ENCODE results near the gene ZNF71.
"Not testable (repeated sequence)": the region's sequence is repeated elsewhere in the genome, so short reads cannot be mapped to it uniquely, and the experiment has no call there.

The ZNF71 gene

GRCh38 chr19:56623006-56623405 is 27.9 kb downstream of the ZNF71 start:
- DNase-seq, result no peak

GRCh38 chr19:56625708-56626107 is 30.6 kb downstream of the ZNF71 start:
- no peak for DNase-seq

GRCh38 chr19:56633021-56633420 is 37.9 kb downstream of the ZNF71 start:
- DNase-seq, result no peak

DNA sequence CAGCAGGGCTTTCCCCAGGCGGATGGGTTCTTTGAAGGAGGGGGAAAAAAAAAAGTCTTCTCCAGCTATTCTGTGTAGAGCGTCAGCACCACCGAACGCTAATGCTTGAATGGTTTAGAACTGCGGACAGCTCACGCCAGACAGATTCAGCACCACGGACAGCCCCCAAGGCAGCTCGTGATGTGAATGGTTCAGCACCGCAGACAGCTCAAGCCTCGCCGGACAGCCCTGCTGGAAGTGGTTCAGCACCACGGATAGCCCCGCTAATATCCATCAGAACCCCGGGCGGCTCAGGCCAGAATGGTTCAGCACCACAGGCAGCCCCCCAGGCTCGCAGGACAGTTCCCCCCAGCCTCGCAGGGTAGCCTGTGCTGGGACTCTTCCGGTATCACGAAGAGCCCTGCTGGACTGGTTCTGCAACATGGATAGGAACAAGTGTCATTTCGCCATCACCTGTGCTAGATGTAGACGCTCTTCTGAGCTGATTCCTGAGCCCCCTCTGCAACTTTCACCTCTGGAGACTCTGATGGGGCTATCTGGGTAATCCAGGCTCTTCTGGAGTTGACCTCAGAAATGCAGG is 43.0 kb downstream of the ZNF71 start:
- no peak for DNase-seq

- no peak for DNase-seq
These were observed 44.1 kb downstream of the ZNF71 start for GRCh38 chr19:56639217-56639616.

DNA sequence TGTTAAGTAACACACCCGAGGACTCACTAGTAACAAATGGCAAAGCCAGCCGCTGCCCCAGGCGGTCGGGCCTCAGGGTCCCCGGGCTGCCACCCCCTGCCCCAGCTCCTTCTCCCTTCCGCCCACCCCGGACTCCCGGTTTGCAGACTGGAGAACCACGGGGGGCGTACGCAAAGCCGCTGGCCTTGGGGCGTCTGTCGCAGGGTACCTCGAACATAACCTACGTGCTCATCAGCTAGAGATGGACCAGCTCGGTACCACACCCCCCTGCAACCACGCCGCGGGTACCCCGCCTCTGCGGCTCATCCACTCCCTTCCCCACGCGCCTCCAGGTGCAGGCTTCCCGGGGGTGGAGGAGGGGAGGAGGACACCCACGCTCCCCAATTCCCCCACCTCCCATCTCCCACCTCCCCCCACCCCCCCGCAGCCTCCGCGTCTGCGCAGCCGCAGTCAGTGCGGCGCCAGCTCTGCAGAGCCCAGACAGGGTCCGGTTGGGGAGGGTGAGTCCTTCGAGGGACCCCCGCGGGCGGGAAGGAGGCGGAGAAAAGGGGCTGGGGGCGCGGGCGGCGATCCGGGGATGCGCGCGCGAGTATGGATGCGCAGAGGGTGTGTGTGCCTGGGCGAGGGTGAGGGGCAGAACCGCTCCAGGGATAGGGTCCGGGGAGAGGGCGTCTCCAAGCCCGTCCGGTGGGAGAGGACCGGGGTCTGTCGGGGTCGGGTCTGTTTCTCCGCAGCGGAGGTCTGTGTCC is 47.8 kb downstream of the ZNF71 start, which contains the start of gene SMIM17:
TSS of gene SMIM17 (plus strand) at position 449 of the 749 bp plus-strand sequence. CDS start 2,509 bp downstream, outside the sequence.
- DNase-seq, result no peak

GRCh38 chr19:56643460-56643955 is 48.4 kb downstream of the ZNF71 start:
- DNase-seq, result no peak

DNA sequence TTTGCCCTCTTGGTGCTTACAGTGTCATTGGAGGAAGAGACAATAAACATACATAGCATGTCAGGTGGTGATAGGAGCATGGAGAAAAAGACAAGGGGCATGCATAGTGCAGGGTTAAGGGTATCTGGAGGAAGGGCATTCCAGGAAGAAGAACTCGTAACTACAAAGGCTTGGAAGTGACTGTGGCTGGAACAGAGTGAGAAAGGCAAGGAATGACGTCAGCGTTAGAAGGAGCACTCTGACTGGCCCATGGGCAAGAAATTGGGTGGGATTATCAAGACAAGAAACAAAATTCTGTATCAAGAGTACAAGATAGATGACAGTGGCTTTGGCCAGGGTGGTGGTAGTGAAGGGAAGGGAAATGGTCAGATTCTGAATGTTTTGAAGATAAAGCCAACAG is 59.0 kb downstream of the ZNF71 start:
- DNase-seq, result no peak

- no peak for DNase-seq
These were observed 65.4 kb downstream of the ZNF71 start for GRCh38 chr19:56660381-56661107.

DNA sequence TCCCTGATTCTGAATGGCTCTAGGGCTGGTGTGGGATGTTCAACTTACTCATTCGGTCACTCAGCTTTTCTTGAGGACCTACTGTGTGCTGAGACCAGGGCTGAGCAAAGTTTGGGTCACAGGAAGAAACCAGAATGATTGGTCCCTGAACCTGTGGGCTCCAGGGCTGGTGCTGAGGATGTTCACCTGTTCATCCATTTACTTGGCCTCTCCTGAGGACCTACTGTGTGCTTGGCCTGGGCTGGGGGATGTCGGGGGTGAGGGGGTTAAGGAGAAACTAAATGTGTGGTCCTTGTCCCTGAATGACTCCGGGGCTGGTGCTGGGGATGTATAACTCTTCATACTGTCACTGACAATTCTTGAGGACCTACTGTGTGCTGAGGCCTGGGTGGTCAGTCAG is 66.1 kb downstream of the ZNF71 start:
- no peak for DNase-seq

- no peak for DNase-seq
These were observed 68.9 kb downstream of the ZNF71 start for GRCh38 chr19:56663931-56664500.

DNA sequence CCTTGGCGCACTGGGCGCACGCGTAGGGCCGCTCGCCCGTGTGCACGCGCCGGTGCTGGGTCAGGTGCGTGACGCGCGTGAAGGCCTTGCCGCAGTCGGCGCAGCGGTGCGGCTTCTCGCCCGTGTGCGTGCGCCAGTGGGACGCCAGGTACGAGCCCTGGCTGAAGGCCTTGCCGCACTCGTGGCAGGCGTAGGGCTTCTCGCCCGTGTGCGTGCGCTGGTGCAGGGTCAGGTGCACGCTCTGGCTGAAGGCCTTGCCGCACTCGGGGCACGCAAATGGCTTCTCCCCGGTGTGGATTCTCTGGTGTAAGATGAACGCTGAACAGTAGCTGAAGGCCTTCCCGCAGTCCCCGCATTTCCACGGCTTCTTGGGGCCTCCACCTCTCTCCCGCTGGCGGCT is 69.4 kb downstream of the ZNF71 start:
- DNase-seq, result no peak

DNA sequence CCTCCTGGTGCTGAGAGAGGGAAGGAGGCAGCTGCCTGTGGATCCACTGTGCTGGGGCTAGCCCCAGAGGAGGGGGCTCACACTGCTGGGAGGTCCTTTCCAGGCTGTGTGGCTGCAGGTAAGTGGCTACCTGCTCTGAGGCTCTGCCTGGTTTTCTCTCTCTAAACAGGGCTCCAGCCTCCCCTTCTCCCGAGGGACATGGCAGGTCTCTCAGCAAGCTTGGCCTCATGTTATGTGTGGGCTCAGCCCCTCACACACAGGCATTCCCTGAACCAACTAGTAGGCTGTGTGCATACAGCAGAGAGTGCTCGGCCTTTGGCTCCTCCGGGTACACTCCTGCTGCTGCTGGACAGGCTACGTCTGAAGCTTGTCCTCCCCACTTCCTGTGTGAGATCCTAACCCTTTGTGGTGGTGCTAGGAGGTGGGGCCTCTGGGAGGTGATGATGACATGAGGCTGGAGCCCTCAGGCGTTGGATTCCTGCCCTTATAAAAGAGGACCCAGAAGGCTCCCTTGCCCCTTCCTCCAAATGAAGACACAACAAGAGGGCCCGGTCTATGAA is 72.3 kb downstream of the ZNF71 start:
- no peak for DNase-seq

DNA sequence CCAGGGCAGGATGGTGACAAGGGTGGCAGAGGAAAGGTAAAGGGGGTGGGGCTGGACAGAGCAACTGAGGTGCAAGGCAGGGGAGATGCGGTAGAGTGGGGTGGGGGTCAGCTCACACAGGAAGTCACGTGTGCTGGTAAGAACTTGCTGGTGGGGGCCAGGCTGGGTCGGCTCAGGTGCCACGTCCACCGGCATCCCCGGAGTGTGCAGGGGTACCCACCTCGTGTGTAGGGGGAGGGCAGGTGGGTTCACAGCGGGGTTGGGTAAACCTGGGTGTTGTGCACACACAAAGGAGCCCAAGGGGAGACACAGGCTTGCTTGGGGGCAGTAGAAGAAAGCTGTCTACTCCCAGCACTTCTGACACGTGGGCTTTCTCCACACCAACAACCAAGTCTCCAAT is 73.6 kb downstream of the ZNF71 start:
- no peak for DNase-seq

GRCh38 chr19:56670401-56670960 is 75.4 kb downstream of the ZNF71 start:
- no peak for DNase-seq

GRCh38 chr19:56670961-56671612 is 76.0 kb downstream of the ZNF71 start:
- DNase-seq, result peak in 1 of 2 donors; percentile 4

GRCh38 chr19:56671613-56671994 is 76.5 kb downstream of the ZNF71 start, which contains the start of gene ZNF835:
TSS of gene ZNF835 (minus strand) at chr19:56671757. CDS start at chr19:56665198, 6,559 bp downstream.
- DNase-seq, result peak; percentile 72 to 75

DNA sequence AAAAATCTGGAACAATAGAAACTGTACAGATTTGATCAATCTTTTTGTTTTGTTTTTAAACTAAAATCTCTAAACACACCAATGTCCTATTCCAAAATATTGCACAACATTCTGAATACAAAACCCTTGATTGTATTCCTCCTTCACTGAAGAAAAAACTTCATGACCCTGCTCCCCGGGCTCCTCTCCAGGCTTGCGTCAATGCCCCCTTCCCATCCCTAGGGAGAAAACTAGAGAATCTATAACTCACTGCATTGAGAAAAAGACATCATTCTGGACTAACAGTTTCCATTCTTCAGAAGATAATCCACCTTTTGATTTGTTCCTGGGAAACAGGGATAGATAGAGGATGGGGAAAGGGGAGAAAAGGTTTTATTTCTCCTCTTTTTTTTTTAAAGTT is 77.5 kb downstream of the ZNF71 start:
- not testable (repeated sequence) for DNase-seq
